Hypothalamus (tissue), 51 donors: Measurements from ENCODE around the gene TRIM62.

ENCODE experiments used
- DNase-seq, 51 donors: peaks; one replicate each; lab custom pipeline; 2025; lab: John Stamatoyannopoulos, UW

Gene TRIM62

GRCh38 chr1:33180911-33181890 is 642 bp downstream of the TRIM62 start:
- DNase-seq, result peak in 30 of 51 donors; percentile 31 to 94 (median 70)

GRCh38 chr1:33180226-33180910 is 1.5 kb downstream of the TRIM62 start:
- peak in 25 of 51 donors; percentile 54 to 95 (median 85) for DNase-seq

- no peak for DNase-seq
These were observed 2.9 kb downstream of the TRIM62 start for GRCh38 chr1:33178836-33179439.

DNA sequence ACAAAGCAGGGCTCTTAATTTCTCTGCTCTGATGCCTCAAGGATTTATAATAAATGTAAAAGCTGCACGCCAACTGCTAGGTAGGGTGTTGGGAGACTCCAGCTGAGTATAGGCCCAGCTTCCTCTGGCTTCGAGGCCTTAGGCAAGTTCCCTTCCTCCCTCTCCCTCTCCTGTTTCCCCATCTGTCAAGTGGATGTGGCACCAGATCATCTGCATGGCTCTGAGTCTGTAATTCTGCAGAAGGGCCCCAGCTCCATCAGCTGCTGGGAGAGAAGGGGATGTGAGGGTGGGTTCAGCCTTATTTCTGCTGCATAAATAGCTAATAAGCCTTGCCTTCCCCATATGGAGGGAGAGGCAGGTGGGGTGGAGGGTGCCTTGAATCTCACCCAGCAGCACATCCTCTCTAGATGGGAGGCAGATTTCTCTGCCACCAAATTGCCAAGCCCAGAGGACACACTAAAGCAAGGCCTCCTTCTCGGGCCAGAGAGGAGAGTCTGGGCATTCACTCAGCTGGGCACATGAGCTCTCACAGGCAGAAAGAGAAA is 3.8 kb downstream of the TRIM62 start:
- DNase-seq, result no peak

DNA sequence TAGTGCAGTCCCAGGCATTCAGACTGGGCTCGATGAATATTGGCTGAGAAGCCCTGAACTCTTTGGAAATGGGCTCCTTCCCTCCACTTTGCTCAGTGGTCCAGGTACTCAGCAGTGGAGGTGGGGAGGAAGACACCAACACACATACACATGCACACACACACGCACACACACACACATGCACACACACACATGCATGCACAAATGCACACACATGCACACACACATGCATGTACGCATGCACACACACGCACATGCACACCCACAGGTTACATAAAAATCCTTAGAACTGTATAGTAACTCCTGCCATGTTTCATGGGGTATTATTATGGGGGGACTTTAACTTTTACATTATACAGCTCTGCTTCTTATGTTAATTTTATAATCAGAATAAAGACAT is 5.0 kb downstream of the TRIM62 start:
- DNase-seq, result no peak

DNA sequence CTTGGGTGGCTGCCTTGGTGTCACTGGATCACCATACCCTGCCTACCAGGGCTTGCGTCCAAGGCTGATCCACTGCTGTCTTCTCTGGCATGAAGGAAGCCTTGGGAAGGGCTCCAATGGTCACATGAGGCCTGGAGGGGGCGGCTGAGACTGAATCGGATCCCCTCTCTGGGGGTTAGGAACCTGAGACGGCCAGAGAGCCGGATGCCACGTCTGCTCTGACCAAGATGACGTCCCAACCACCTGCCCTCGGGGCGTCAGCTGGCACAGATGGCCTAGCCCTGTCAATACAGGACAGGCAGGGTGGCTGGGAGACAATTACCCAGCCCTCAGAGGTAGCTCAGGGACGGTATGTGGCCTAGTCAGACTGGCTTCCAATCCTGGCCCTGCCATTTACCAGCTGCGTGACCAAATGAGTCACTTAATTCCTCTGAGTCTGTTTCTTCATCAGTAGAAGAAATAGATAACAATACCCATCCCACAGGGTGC is 5.4 kb downstream of the TRIM62 start:
- DNase-seq, result peak in 21 of 51 donors; percentile 15 to 59 (median 30)

GRCh38 chr1:33175865-33176264 is 6.0 kb downstream of the TRIM62 start:
- peak in 1 of 51 donors; percentile 18 for DNase-seq

DNA sequence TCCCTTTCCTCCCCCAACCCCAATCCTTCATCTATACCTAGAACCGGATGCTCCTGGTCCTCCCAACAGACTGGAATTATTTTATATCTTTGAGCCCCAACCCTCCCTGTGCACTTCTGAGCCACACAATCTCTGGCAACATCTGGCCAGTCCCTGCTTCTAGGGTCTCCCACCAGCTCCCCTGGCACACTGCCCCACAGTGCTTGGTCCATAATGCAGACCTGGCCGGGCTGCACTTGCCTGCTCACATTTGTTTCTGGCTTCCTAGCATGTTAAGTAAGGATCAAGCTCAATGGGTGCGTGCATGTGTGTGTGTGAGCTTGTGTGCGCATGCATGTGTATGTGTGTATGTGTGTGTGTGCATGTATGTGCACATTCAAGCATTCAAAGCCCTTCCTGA is 8.8 kb downstream of the TRIM62 start:
- no peak for DNase-seq

DNA sequence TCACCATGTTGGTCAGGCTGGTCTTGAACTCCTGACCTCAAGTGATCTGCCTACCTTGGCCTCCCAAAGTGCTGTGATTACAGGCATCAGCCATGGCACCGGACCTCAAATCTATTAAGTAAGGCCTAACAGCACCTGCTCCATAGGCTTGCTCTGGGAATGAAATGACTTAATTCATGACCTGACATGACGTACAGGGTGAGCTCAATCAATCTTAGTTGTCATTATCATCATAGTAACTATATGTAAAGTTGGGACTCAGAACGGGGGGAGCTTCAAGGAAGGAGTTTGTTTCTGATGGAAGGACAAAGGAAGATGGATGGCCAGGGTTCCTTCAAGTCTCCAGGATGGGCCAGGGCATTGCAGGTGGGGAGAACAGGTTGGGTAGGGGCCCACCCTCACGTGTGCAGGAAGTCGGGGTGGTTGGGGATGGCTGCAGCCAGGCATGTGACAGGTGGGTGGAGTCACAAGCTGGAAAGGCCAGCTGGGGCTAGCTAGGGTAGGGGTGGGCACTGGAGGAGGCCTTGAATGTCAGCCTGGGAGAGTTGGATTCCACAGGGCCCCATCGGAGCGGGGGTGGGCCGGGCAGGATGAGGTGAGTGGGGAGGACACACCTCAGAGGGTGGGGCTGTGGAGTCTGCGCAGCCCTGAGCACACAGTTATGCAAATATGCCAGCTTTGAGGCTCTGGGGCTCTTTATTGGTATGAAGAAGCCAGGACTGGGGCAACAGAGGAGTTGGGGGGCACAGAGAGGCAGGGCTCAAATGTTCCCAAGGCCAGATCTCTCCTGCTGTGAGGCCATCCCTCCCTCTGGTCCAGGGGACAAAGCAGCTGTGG is 9.6 kb downstream of the TRIM62 start:
- peak in 1 of 51 donors; percentile 28 for DNase-seq

DNA sequence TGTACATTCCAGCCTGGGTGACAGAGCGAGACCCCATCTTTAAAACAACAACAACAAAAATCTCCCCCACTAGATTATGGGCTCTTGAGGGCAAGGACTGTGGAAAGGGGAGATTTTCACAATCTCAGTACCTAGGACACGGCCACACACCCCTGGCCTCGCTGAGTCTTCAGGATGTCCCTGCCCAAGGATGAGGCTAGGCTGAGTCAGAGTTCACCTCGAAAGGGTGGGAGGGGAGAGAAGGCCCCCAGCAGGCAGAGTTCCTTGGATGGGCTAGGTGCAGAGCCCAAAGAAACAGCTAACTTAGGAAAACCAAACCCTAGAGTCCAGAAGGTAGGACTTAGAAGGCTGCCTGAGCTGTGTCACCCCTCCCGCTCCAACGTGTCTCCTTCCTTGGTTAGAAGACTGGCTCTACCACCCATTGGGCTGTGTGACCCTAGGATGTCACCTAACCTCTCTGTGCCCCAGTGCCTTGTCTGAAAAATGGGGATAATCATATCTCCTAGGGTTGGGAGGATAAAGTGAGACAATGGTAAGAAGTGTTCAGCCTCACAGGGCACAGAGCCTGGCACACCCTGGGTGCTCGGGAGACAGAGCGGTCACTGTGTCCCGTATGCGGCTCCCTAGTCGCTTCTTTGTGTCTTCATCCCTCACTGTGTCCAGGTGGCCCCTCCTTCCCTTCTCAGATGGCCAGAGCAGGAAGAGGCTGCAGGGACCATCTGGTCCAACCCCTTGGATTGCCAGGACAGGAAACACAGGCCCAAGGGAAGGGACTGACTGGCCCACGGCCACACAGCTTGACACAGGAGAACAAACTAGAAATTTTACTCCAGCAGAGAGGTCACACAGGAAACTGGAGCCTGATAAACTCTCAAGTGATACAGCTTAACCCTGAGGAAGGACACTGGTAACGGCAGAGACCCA is 11.2 kb downstream of the TRIM62 start:
- peak in 26 of 51 donors; percentile 10 to 73 (median 38) for DNase-seq

DNA sequence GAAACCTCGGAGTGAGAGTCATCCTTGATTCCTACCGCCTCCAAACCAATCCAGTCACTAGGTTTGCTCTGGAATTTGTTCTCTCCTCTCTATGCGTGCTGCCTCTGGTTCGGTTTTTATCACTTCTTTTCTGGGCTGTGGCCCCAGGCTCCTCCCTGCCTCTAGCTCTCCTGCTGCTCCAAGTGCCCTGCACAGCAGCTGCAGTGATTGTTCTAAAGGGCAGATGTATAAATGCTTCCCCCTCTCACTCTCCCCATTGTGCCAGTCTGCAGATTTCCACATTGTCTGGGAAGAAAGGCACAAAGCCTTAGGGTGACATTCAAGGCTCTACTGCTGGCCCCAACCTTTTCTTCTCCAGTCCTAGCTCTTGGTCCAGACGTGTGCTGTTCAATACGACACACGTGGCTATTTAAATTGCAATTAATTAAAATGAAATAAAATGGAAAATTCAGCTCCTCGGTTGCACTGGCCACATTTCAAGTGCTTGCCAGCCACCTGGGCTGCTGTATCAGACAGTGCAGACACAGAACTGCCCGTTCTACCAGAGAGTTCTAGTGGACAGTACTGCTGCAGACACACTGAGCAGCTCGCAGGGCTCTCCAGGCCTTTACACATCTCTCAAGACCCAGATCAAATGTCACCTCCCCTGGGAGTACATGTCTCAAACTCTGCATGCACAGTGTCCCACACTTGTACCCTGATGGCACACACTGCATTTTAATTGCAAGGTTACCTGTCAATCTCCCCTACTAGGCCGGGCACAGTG is 12.4 kb downstream of the TRIM62 start:
- peak in 26 of 51 donors; percentile 13 to 80 (median 40) for DNase-seq

DNA sequence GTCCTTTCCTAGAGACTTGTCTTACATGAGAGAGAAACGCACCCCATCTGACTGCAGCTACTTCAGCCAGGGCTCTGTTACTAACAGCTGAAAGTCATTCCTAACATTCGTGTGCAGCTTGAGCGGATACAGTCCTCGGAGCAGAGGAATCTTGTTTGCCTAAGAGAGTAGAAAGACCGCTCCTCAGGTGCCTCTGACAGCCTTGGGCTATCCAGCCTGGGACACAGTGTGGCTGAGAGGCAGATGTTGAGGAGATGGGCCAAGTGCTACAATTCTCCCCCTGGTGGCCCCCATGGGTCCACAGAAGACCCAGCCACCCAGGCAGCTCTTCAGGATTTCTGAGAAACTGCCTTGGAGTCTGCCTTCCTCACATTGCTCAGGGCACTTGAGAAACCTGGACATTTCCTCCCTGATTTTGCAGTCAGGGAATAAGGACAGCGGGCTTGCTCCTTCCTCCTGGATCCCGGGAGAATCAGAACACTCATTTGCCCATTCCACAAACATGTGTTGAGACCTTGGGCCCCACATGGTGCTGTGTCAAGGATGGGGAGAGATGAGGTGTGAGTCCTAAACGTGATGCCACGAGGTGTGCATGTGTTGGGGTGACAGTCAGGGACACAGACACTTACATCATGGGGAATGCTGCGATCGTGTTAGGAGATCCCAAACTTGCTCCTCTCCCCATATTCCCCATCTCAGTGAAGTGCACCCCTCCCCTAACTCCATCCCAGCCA is 13.1 kb downstream of the TRIM62 start:
- peak in 1 of 51 donors; percentile 59 for DNase-seq

GRCh38 chr1:33167650-33168447 is 14.0 kb downstream of the TRIM62 start:
- DNase-seq, result no peak

GRCh38 chr1:33165809-33166208 is 16.0 kb downstream of the TRIM62 start:
- no peak for DNase-seq

DNA sequence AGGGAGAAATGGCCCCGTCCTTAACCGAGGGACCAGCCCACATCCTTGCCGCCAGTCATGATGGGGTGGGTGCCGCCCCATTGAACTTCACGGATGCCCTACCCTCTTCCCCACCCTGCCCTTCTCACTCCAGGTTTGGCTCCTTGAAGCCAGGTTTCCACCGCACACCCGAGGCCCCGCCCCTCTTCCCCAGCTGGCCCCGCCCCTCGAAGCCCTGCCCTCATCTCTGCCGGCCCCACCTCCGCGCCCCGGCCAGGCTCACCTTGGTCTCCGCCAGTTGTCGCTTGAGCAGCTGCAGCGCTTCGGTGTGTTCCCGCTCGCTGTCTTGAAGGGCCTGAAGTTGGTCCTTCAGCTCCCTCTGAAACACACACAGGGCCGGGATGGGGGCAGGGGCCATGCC is 16.6 kb downstream of the TRIM62 start:
- no peak for DNase-seq
